SK-N-SH (cell line): ENCODE data around the gene TAX1BP1. TPM values are rescaled to one million over a fixed set of nuclear protein-coding genes. Genes with fewer than 3 reads are reported as not detected.

Experiments
- CTCF ChIA-PET: fragments of 300-600, 350-600 bp; formaldehyde crosslinking; extraction: SDS; loops from one replicate; lab custom pipeline; 2021; lab: Yijun Ruan, JAX
- POLR2A ChIA-PET: fragments of 350-600 bp; sonication (Branson Sonifier 250); formaldehyde crosslinking; extraction: SDS; loops from one replicate; lab custom pipeline; 2020; ENCODE audit warnings: antibody characterized with exemption, inconsistent platforms; lab: Yijun Ruan, JAX
- DNase-seq: peaks from one replicate; pipeline ENCODE4 v3.0.0; 2012
- H2AFZ ChIP-seq: fragments of 200-600 bp; sonication (generic); 2 replicates; pipeline ENCODE4 v1.8.1; 2016; ENCODE audit warnings: antibody characterized with exemption, mild to moderate bottlenecking, low read depth
- H3F3A ChIP-seq: fragments of 200-600 bp; sonication (generic); replicated peaks from 2 replicates; pipeline ENCODE3; 2016; ENCODE audit warnings: antibody characterized with exemption, mild to moderate bottlenecking; ENCODE audit not compliant: insufficient read depth
- H3K27ac ChIP-seq, 2 experiments: fragments of 200-500 bp in 1 of 2; fragments of 200-600 bp in 1 of 2; sonication (Bioruptor generic) in 1 of 2; sonication (generic), shearing (Covaris generic) in 1 of 2; 2 replicates each; pipeline versions ENCODE4 v1.5.1 to v1.6.1; 2014 to 2016; ENCODE audit warnings: low read depth in 2 of 2, inconsistent platforms in 1 of 2, low read length in 1 of 2, mild to moderate bottlenecking in 1 of 2, mixed read lengths in 1 of 2
- H3K27me3 ChIP-seq: fragments of 200-600 bp; sonication (generic), shearing (Covaris generic); 2 replicates; pipeline ENCODE4 v1.6.1; 2016; ENCODE audit warnings: mixed run types; ENCODE audit not compliant: insufficient read depth
- H3K36me3 ChIP-seq, 2 experiments: fragments of 200-500 bp in 1 of 2; fragments of 200-600 bp in 1 of 2; sonication (Bioruptor generic) in 1 of 2; sonication (generic) in 1 of 2; replicated peaks in 1 of 2; 2 replicates each; pipeline versions ENCODE3 to v1.5.1; 2014 to 2016; ENCODE audit warnings: low read length in 1 of 2, mild to moderate bottlenecking in 1 of 2; ENCODE audit not compliant: insufficient read depth in 2 of 2, control insufficient read depth in 1 of 2
- H3K4me1 ChIP-seq, 2 experiments: fragments of 200-500 bp in 1 of 2; fragments of 200-600 bp in 1 of 2; sonication (Bioruptor generic) in 1 of 2; sonication (generic), shearing (Covaris generic) in 1 of 2; 2 replicates each; pipeline versions ENCODE4 v1.5.1 to v1.6.1; 2014 to 2016; ENCODE audit warnings: low read depth in 1 of 2, low read length in 1 of 2, mixed run types in 1 of 2; ENCODE audit not compliant: insufficient read depth in 2 of 2, control insufficient read depth in 1 of 2
- H3K4me2 ChIP-seq: fragments of 200-600 bp; sonication (generic), shearing (Covaris generic); 2 replicates; pipeline ENCODE4 v1.6.1; 2017; ENCODE audit warnings: mixed run types
- H3K4me3 ChIP-seq, 2 experiments: fragments of 200-500 bp in 1 of 2; fragments of 200-600 bp in 1 of 2; sonication (Bioruptor generic) in 1 of 2; sonication (generic), shearing (Covaris generic) in 1 of 2; 2 replicates each; pipeline versions ENCODE4 v1.5.1 to v1.8.1; 2014 to 2016; ENCODE audit warnings: low read depth in 2 of 2, inconsistent platforms in 1 of 2, low read length in 1 of 2, mild to moderate bottlenecking in 1 of 2, mixed read lengths in 1 of 2, moderate library complexity in 1 of 2
- H3K79me2 ChIP-seq: fragments of 200-600 bp; sonication (generic); 2 replicates; pipeline ENCODE4 v1.8.1; 2017; ENCODE audit warnings: mild to moderate bottlenecking; ENCODE audit not compliant: insufficient read depth
- H3K9ac ChIP-seq: fragments of 200-600 bp; sonication (generic); 2 replicates; pipeline ENCODE4 v1.6.1; 2017; ENCODE audit warnings: mixed run types
- H3K9me2 ChIP-seq: fragments of 200-600 bp; sonication (generic); 2 replicates; pipeline ENCODE4 v1.6.1; 2017; ENCODE audit warnings: mixed run types
- H3K9me3 ChIP-seq: fragments of 200-600 bp; sonication (generic); 2 replicates; pipeline ENCODE4 v1.6.1; 2017; ENCODE audit warnings: mixed run types, mild to moderate bottlenecking, moderate library complexity
- H4K20me1 ChIP-seq: fragments of 200-600 bp; sonication (generic); 2 replicates; pipeline ENCODE4 v1.6.1; 2017; ENCODE audit warnings: mild to moderate bottlenecking, mixed run types; ENCODE audit not compliant: insufficient read depth
- CHD2 ChIP-seq: fragments of 150-350 bp; IDR thresholded peaks from 2 replicates; pipeline ENCODE4 v1.6.1; 2018; ENCODE audit warnings: low read length; ENCODE audit not compliant: partially characterized antibody
- ELF1 ChIP-seq: IDR thresholded peaks from 2 replicates; pipeline ENCODE4 v1.4.0; 2012
- EZH2phosphoT487 ChIP-seq: fragments of 200-600 bp; sonication (generic); IDR thresholded peaks from 2 replicates; pipeline ENCODE4 v1.6.1; 2017; ENCODE audit warnings: low read depth, mixed run types, mild to moderate bottlenecking, antibody characterized with exemption, moderate library complexity, borderline replicate concordance
- FOXM1 ChIP-seq: IDR thresholded peaks from 2 replicates; pipeline ENCODE4 v1.4.0; 2012; ENCODE audit warnings: low read depth, mild to moderate bottlenecking
- GABPA ChIP-seq: IDR thresholded peaks from 2 replicates; pipeline ENCODE4 v1.4.0; 2012; ENCODE audit warnings: low read depth, mild to moderate bottlenecking
- GATA2 ChIP-seq: sonication (generic); formaldehyde crosslinking; IDR thresholded peaks from 2 replicates; pipeline ENCODE4 v1.5.0; 2020; ENCODE audit warnings: mild to moderate bottlenecking, missing genetic modification reagents
- MXI1 ChIP-seq: IDR thresholded peaks from 2 replicates; pipeline ENCODE4 v1.6.1; 2012; ENCODE audit warnings: mild to moderate bottlenecking, low read depth, low read length, improper control_type of control experiment
- NFIC ChIP-seq: IDR thresholded peaks from 2 replicates; pipeline ENCODE4 v1.4.0; 2012; ENCODE audit warnings: borderline replicate concordance
- PBX3 ChIP-seq: IDR thresholded peaks from 2 replicates; pipeline ENCODE4; 2012
- POLR2AphosphoS5 ChIP-seq: IDR thresholded peaks from 2 replicates; pipeline ENCODE4 v1.6.1; 2012; ENCODE audit warnings: low read depth, low read length
- RAD21 ChIP-seq: IDR thresholded peaks from 2 replicates; pipeline ENCODE4 v1.6.1; 2012; ENCODE audit warnings: mild to moderate bottlenecking, low read length
- RCOR1 ChIP-seq: fragments of 150-350 bp; IDR thresholded peaks from 2 replicates; pipeline ENCODE4 v1.6.1; 2017; ENCODE audit warnings: antibody characterized with exemption, low read length
- SIN3A ChIP-seq: IDR thresholded peaks from 2 replicates; pipeline ENCODE4 v1.6.1; 2012; ENCODE audit warnings: low read depth, mild to moderate bottlenecking, low read length, moderate library complexity, borderline replicate concordance
- YY1 ChIP-seq: IDR thresholded peaks from 2 replicates; pipeline ENCODE4 v1.4.0; 2012; ENCODE audit warnings: low read depth, mild to moderate bottlenecking
- WGBS: methylation state at CpG from one replicate; pipeline ENCODE4 v1.1.6; 2017; ENCODE audit warnings: low lambda C conversion rate; 5-methylcytosine and 5-hydroxymethylcytosine counted together
- polyA plus RNA-seq, 3 experiments: library from polyadenylated mRNA; depleted of rRNA; stranded (reverse); fragments of >200 nt; gene quantifications; 2 replicates each; pipeline ENCODE4 v1.2.3, GENCODE V29; 2012
- TF ChIP-seq, protein P1 (sequence below): IDR thresholded peaks from 2 replicates; pipeline ENCODE4 v1.4.0; 2012; ENCODE audit warnings: low read depth
- TF ChIP-seq, protein P2 (sequence below): fragments of 150-350 bp; IDR thresholded peaks from 2 replicates; pipeline ENCODE4 v1.6.1; 2017; ENCODE audit warnings: antibody characterized with exemption, low read length, low read depth, borderline replicate concordance
- TF ChIP-seq, protein P3 (sequence below): IDR thresholded peaks from 2 replicates; pipeline ENCODE4 v1.4.0; 2012; ENCODE audit warnings: low read depth, borderline replicate concordance
- TF ChIP-seq, protein P4 (sequence below): IDR thresholded peaks from 2 replicates; pipeline ENCODE4 v1.6.1; 2012; ENCODE audit warnings: mild to moderate bottlenecking, low read depth, low read length, moderate library complexity

TAX1BP1 gene
- polyA plus RNA-seq, 1 of the 3 experiments (the other 2 are of a cell fraction): 70.3 TPM

DNA sequence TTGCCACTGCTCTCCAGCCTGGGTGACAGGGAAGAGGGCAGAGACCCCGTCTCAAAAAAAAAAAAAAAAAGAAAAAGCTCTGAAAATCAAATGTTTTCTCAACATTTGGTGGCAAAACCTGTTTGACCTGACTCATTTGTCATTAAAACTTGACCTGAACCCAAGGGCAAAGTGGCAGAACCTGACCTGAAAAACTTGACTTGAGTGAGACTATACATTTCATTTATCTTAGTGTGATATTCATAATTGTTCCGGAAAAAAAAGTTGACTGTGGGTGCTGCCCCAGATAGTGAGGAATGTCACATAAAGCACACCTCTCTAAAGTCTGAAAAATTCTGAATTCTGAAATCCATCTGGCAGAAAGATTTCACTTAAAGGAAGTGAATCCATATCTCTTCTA is 2.3 kb upstream of the TAX1BP1 start:
- WGBS: 90% methylated on average over 2 of the region's 2 CpGs
- H2AFZ ChIP-seq: no peak overlapping the region
- no peaks in the 10 kb centered on the region for H3K36me3 ChIP-seq
- H3K9ac ChIP-seq: no peak overlapping the region
- TF ChIP-seq FOXM1 (no peak), YY1 (no peak), CHD2 (no peak), RAD21 (no peak), ELF1 (no peak), POLR2AphosphoS5 (no peak), GATA2 (no peak), NFIC (no peak), MXI1 (no peak), GABPA (no peak), SIN3A (no peak), PBX3 (no peak), RCOR1 (no peak), EZH2phosphoT487 (no peak)
- TF ChIP-seq, protein P1, sequence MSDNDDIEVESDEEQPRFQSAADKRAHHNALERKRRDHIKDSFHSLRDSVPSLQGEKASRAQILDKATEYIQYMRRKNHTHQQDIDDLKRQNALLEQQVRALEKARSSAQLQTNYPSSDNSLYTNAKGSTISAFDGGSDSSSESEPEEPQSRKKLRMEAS: no peak
- TF ChIP-seq, protein P2, sequence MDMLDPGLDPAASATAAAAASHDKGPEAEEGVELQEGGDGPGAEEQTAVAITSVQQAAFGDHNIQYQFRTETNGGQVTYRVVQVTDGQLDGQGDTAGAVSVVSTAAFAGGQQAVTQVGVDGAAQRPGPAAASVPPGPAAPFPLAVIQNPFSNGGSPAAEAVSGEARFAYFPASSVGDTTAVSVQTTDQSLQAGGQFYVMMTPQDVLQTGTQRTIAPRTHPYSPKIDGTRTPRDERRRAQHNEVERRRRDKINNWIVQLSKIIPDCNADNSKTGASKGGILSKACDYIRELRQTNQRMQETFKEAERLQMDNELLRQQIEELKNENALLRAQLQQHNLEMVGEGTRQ: no peak
- TF ChIP-seq, protein P3, sequence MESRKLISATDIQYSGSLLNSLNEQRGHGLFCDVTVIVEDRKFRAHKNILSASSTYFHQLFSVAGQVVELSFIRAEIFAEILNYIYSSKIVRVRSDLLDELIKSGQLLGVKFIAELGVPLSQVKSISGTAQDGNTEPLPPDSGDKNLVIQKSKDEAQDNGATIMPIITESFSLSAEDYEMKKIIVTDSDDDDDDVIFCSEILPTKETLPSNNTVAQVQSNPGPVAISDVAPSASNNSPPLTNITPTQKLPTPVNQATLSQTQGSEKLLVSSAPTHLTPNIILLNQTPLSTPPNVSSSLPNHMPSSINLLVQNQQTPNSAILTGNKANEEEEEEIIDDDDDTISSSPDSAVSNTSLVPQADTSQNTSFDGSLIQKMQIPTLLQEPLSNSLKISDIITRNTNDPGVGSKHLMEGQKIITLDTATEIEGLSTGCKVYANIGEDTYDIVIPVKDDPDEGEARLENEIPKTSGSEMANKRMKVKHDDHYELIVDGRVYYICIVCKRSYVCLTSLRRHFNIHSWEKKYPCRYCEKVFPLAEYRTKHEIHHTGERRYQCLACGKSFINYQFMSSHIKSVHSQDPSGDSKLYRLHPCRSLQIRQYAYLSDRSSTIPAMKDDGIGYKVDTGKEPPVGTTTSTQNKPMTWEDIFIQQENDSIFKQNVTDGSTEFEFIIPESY: no peak
- TF ChIP-seq, protein P4, sequence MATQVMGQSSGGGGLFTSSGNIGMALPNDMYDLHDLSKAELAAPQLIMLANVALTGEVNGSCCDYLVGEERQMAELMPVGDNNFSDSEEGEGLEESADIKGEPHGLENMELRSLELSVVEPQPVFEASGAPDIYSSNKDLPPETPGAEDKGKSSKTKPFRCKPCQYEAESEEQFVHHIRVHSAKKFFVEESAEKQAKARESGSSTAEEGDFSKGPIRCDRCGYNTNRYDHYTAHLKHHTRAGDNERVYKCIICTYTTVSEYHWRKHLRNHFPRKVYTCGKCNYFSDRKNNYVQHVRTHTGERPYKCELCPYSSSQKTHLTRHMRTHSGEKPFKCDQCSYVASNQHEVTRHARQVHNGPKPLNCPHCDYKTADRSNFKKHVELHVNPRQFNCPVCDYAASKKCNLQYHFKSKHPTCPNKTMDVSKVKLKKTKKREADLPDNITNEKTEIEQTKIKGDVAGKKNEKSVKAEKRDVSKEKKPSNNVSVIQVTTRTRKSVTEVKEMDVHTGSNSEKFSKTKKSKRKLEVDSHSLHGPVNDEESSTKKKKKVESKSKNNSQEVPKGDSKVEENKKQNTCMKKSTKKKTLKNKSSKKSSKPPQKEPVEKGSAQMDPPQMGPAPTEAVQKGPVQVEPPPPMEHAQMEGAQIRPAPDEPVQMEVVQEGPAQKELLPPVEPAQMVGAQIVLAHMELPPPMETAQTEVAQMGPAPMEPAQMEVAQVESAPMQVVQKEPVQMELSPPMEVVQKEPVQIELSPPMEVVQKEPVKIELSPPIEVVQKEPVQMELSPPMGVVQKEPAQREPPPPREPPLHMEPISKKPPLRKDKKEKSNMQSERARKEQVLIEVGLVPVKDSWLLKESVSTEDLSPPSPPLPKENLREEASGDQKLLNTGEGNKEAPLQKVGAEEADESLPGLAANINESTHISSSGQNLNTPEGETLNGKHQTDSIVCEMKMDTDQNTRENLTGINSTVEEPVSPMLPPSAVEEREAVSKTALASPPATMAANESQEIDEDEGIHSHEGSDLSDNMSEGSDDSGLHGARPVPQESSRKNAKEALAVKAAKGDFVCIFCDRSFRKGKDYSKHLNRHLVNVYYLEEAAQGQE: no peak
- H3K4me1 ChIP-seq: peaks cover 1 to 9% of the 10 kb centered on the region in 2 experiments; a peak in 2 of 4 replicates
- no peak overlapping the region for H3K4me3 ChIP-seq
- no peaks in the 10 kb centered on the region for H3K27me3 ChIP-seq
- H3K79me2 ChIP-seq: peaks cover 26% of the 10 kb centered on the region
- H3K27ac ChIP-seq: no peak overlapping the region
- peaks cover 9% of the 10 kb centered on the region for H3F3A ChIP-seq
- H4K20me1 ChIP-seq: peaks cover 19% of the 10 kb centered on the region
- CTCF ChIA-PET: no interaction called here
- POLR2A ChIA-PET: no interaction called here
- H3K9me2 ChIP-seq: no peaks in the 10 kb centered on the region
- H3K9me3 ChIP-seq: no peaks in the 10 kb centered on the region
- DNase-seq: no peak
- H3K4me2 ChIP-seq: no peak overlapping the region
